Lower leg skin (tissue), 3 donors: Measurements from ENCODE around the gene ARHGEF10L.

Experiments
- POLR2A ChIP-seq, 2 donors: fragments of 450-650 bp; IDR thresholded peaks; one replicate each; pipeline ENCODE4 v1.6.1; 2016 to 2017; ENCODE audit warnings: antibody characterized with exemption in 2 of 2, mild to moderate bottlenecking in 1 of 2, moderate library complexity in 1 of 2
- TF ChIP-seq, protein P1 (sequence below), 3 donors: fragments of 450-650 bp; IDR thresholded peaks; one replicate each; pipeline ENCODE4 v1.5.1; 2016; ENCODE audit warnings: antibody characterized with exemption in 3 of 3, mild to moderate bottlenecking in 3 of 3, moderate library complexity in 2 of 3

DNA sequence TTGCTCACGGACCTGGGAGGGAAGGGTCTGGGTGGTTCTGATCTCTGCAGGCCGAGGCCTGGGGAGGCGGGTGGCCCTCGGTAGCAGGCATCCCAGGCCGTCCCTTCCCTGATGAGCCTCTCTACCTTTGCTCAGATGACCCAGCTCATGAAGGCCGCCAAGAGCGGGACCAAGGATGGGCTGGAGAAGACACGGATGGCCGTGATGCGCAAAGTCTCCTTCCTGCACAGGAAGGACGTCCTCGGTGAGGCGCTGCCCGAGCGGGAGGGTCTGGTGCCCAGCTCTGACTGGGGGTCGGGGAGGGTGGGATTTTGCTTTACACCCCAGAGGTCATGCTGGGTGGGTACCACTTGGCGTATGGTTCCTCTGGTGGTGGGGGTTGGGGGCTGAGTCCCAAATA, 76.5 kb downstream of the ARHGEF10L start:
- TF ChIP-seq, protein P1, sequence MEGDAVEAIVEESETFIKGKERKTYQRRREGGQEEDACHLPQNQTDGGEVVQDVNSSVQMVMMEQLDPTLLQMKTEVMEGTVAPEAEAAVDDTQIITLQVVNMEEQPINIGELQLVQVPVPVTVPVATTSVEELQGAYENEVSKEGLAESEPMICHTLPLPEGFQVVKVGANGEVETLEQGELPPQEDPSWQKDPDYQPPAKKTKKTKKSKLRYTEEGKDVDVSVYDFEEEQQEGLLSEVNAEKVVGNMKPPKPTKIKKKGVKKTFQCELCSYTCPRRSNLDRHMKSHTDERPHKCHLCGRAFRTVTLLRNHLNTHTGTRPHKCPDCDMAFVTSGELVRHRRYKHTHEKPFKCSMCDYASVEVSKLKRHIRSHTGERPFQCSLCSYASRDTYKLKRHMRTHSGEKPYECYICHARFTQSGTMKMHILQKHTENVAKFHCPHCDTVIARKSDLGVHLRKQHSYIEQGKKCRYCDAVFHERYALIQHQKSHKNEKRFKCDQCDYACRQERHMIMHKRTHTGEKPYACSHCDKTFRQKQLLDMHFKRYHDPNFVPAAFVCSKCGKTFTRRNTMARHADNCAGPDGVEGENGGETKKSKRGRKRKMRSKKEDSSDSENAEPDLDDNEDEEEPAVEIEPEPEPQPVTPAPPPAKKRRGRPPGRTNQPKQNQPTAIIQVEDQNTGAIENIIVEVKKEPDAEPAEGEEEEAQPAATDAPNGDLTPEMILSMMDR (IDR thresholded peaks at IDR 0.05): no peak
- no peak for TF ChIP-seq POLR2A (IDR thresholded peaks at IDR 0.05)
